A549 (cell line): ENCODE results near the gene C4orf51. TPM values are rescaled to one million over a fixed set of nuclear protein-coding genes. Genes with fewer than 3 reads are reported as not detected.
A peak's percentile ranks its signal among the peaks of the same experiment; 100 is the strongest.

Experiments
- ATAC-seq, 2 experiments: fragments of 200-7000 bp in 1 of 2; fragments of >200 bp in 1 of 2; cut with Nextera tagmentation in 1 of 2; cut with Tn5 transposase in 1 of 2; 3 replicates each; pipeline versions ENCODE4 v1.8.0 to v1.9.1; 2018 to 2020; ENCODE audit warnings: mild to moderate bottlenecking in 1 of 2, moderate library complexity in 1 of 2
- CTCF ChIA-PET: fragments of 300-600 bp; sonication (Branson Sonifier 250); formaldehyde crosslinking; extraction: SDS; loops from one replicate; lab custom pipeline; 2021; ENCODE audit warnings: antibody characterized with exemption, inconsistent platforms; lab: Yijun Ruan, JAX
- POLR2A ChIA-PET: fragments of 350-600 bp; formaldehyde crosslinking; extraction: SDS; loops from one replicate; lab custom pipeline; 2021; ENCODE audit warnings: antibody characterized with exemption, inconsistent platforms; lab: Yijun Ruan, JAX
- DNase-seq, 2 experiments: peaks; one replicate each; pipeline versions ENCODE4 v3.0.0 to v3.0.0-alpha.2; 2011 to 2016; ENCODE audit warnings: low read depth in 1 of 2, low spot score in 1 of 2
- FAIRE-seq: peaks from 2 replicates; lab custom pipeline; 2011; peaks lifted over from hg19 to GRCh38; lab: Jason Lieb, UNC
- H3K27ac ChIP-seq, 2 experiments: fragments of >200 bp; sonication (Bioruptor Twin); formaldehyde crosslinking; 3 replicates each; pipeline ENCODE4 v1.5.1; 2016 to 2017
- H3K4me1 ChIP-seq: fragments of >200 bp; sonication (Bioruptor Twin); formaldehyde crosslinking; 3 replicates; pipeline ENCODE4 v1.6.1; 2016
- H3K4me2 ChIP-seq: fragments of >200 bp; sonication (Bioruptor Twin); formaldehyde crosslinking; 3 replicates; pipeline ENCODE4 v1.6.1; 2016
- H3K4me3 ChIP-seq: fragments of >200 bp; sonication (Bioruptor Twin); formaldehyde crosslinking; 3 replicates; pipeline ENCODE4 v1.5.1; 2016
- H3K9me3 ChIP-seq: fragments of >200 bp; sonication (Bioruptor Twin); formaldehyde crosslinking; 3 replicates; pipeline ENCODE4 v1.6.1; 2016
- CHD2 ChIP-seq: fragments of 150-350 bp; IDR thresholded peaks from 2 replicates; pipeline ENCODE4 v1.6.1; 2014; ENCODE audit warnings: low read length; ENCODE audit not compliant: partially characterized antibody
- EHMT2 ChIP-seq: fragments of 200-600 bp; sonication (generic); IDR thresholded peaks from 2 replicates; pipeline ENCODE4 v1.6.1; 2016; ENCODE audit warnings: antibody characterized with exemption, low read depth, mild to moderate bottlenecking, moderate library complexity
- FOSB ChIP-seq: fragments of 250-450 bp; sonication (Bioruptor Pico); IDR thresholded peaks from 2 replicates; pipeline ENCODE4 v1.5.0; 2020; ENCODE audit warnings: mild to moderate bottlenecking, moderate library complexity
- FOSL2 ChIP-seq, 2 experiments: fragments of 450-650 bp in 1 of 2; fragments of >200 bp in 1 of 2; sonication (Bioruptor Twin) in 1 of 2; formaldehyde crosslinking; IDR thresholded peaks; 2 replicates each; pipeline versions ENCODE4 v1.5.0 to v1.6.1; 2016 to 2020; ENCODE audit warnings: mild to moderate bottlenecking in 1 of 2, moderate library complexity in 1 of 2
- HDAC2 ChIP-seq: fragments of 200-600 bp; sonication (generic); IDR thresholded peaks from 2 replicates; pipeline ENCODE4 v1.6.1; 2016
- JUNB ChIP-seq: fragments of >200 bp; sonication (Bioruptor Twin); formaldehyde crosslinking; IDR thresholded peaks from 2 replicates; pipeline ENCODE4 v1.6.1; 2016
- KDM1A ChIP-seq: fragments of 200-600 bp; sonication (generic); IDR thresholded peaks from 2 replicates; pipeline ENCODE4 v1.6.1; 2016; ENCODE audit warnings: low read depth, mild to moderate bottlenecking
- KDM5A ChIP-seq: fragments of 200-600 bp; sonication (generic); IDR thresholded peaks from 2 replicates; pipeline ENCODE4 v1.6.1; 2016; ENCODE audit warnings: antibody characterized with exemption, mild to moderate bottlenecking
- MAFK ChIP-seq: fragments of 450-650 bp; IDR thresholded peaks from 2 replicates; pipeline ENCODE4 v1.6.1; 2014; ENCODE audit not compliant: partially characterized antibody
- MYC ChIP-seq: IDR thresholded peaks from 2 replicates; pipeline ENCODE4 v1.6.1; 2012; ENCODE audit warnings: mild to moderate bottlenecking, inconsistent platforms, low read length, improper control_type of control experiment, borderline replicate concordance
- NFE2L2 ChIP-seq: fragments of 150-350 bp; conservative IDR thresholded peaks from 2 replicates; pipeline ENCODE4 v1.6.1; 2014; ENCODE audit warnings: low read length
- NPAS2 ChIP-seq: fragments of 250-450 bp; sonication (Bioruptor Pico); IDR thresholded peaks from 2 replicates; pipeline ENCODE4 v1.8.0; 2022; ENCODE audit warnings: mild to moderate bottlenecking, moderate library complexity, borderline replicate concordance
- NR3C1 ChIP-seq: fragments of >200 bp; sonication (Bioruptor Twin); formaldehyde crosslinking; IDR thresholded peaks from 3 replicates; pipeline ENCODE4 v1.6.1; 2017
- PHF8 ChIP-seq: fragments of 200-600 bp; sonication (generic); IDR thresholded peaks from 2 replicates; pipeline ENCODE4 v1.6.1; 2016; ENCODE audit warnings: low read depth, mild to moderate bottlenecking, antibody characterized with exemption, moderate library complexity, borderline replicate concordance
- POLR2A ChIP-seq: IDR thresholded peaks from 2 replicates; pipeline ENCODE4 v1.6.1; 2012; ENCODE audit warnings: mild to moderate bottlenecking, low read length
- RAD21 ChIP-seq, 2 experiments: fragments of >200 bp in 1 of 2; sonication (Bioruptor Twin) in 1 of 2; formaldehyde crosslinking in 1 of 2; IDR thresholded peaks in 1 of 2; conservative IDR thresholded peaks in 1 of 2; 2 replicates in 1 of 2; 3 replicates in 1 of 2; pipeline ENCODE4 v1.6.1; 2012 to 2018; ENCODE audit warnings: inconsistent platforms in 1 of 2
- RFX5 ChIP-seq: fragments of 450-650 bp; IDR thresholded peaks from 2 replicates; pipeline ENCODE4 v1.7.1; 2014; ENCODE audit warnings: antibody characterized with exemption, mild to moderate bottlenecking, moderate library complexity
- SMC3 ChIP-seq: fragments of >200 bp; sonication (Bioruptor Twin); formaldehyde crosslinking; IDR thresholded peaks from 3 replicates; pipeline ENCODE4 v1.6.1; 2018; ENCODE audit warnings: inconsistent platforms
- ZFP36 ChIP-seq: fragments of 450-650 bp; IDR thresholded peaks from 2 replicates; pipeline ENCODE4 v1.6.1; 2014; ENCODE audit warnings: borderline replicate concordance; ENCODE audit not compliant: partially characterized antibody
- WGBS: methylation state at CpG from one replicate; pipeline ENCODE4 v1.1.6; 2017; ENCODE audit errors: missing lambda C conversion rate; 5-methylcytosine and 5-hydroxymethylcytosine counted together
- polyA plus RNA-seq, 4 experiments: library from polyadenylated mRNA; depleted of rRNA in 3 of 4; stranded (reverse); fragments of >200 nt; fragmentation: RNase III in 1 of 4; extraction: RNeasy Plus Mini Kit Qiagen cat#74134 plus additional on column Dnase treatment in 1 of 4; gene quantifications; 2 replicates in 3 of 4; 3 replicates in 1 of 4; pipeline ENCODE4 v1.2.3, GENCODE V29; 2011 to 2017
- TF ChIP-seq, protein P1 (sequence below): fragments of 250-450 bp; sonication (Bioruptor Pico); IDR thresholded peaks from 2 replicates; pipeline ENCODE4 v1.5.0; 2021; ENCODE audit warnings: mild to moderate bottlenecking, moderate library complexity, borderline replicate concordance
- TF ChIP-seq, protein P2 (sequence below): IDR thresholded peaks from 2 replicates; pipeline ENCODE4 v1.6.1; 2012
- TF ChIP-seq, protein P3 (sequence below): fragments of 150-350 bp; IDR thresholded peaks from 2 replicates; pipeline ENCODE4 v1.6.1; 2014; ENCODE audit warnings: low read depth, mild to moderate bottlenecking, low read length
- TF ChIP-seq, protein P4 (sequence below): fragments of >200 bp; sonication (Bioruptor Twin); formaldehyde crosslinking; IDR thresholded peaks from 3 replicates; pipeline ENCODE4 v1.5.1; 2016
- TF ChIP-seq, protein P5 (sequence below): IDR thresholded peaks from 2 replicates; pipeline ENCODE4 v1.6.1; 2012; ENCODE audit warnings: low read depth, borderline replicate concordance
- TF ChIP-seq, protein P6 (sequence below): fragments of >200 bp; sonication (Bioruptor Twin); formaldehyde crosslinking; IDR thresholded peaks from 3 replicates; pipeline ENCODE4 v1.6.1; 2016

C4orf51 gene
- polyA plus RNA-seq, 2 of the 4 experiments (the other 2 are of a cell fraction): not detected

DNA sequence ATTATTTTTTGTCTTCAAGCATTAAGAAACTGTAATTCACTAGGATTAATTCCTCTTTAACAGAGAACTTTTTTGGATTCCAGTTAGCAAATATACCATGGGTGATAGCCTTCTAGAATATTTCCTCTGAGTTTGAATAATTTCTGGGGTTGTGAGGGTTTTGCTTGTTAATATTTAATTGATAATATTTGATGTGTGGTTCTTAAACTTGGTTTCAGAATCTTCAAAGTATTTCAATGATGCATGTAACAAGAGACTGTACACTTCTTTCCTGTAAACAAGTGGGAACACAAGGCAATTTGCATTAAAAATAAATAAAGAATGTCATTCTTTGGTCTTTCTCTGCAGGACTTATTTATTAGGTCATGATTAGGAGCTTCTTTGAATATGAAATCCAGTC is 9.5 kb upstream of the C4orf51 start (continued):
- TF ChIP-seq, protein P1, sequence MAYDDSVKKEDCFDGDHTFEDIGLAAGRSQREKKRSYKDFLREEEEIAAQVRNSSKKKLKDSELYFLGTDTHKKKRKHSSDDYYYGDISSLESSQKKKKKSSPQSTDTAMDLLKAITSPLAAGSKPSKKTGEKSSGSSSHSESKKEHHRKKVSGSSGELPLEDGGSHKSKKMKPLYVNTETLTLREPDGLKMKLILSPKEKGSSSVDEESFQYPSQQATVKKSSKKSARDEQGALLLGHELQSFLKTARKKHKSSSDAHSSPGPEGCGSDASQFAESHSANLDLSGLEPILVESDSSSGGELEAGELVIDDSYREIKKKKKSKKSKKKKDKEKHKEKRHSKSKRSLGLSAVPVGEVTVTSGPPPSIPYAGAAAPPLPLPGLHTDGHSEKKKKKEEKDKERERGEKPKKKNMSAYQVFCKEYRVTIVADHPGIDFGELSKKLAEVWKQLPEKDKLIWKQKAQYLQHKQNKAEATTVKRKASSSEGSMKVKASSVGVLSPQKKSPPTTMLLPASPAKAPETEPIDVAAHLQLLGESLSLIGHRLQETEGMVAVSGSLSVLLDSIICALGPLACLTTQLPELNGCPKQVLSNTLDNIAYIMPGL: no peak
- TF ChIP-seq MAFK: no peak
- TF ChIP-seq, protein P2, sequence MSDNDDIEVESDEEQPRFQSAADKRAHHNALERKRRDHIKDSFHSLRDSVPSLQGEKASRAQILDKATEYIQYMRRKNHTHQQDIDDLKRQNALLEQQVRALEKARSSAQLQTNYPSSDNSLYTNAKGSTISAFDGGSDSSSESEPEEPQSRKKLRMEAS: no peak

DNA sequence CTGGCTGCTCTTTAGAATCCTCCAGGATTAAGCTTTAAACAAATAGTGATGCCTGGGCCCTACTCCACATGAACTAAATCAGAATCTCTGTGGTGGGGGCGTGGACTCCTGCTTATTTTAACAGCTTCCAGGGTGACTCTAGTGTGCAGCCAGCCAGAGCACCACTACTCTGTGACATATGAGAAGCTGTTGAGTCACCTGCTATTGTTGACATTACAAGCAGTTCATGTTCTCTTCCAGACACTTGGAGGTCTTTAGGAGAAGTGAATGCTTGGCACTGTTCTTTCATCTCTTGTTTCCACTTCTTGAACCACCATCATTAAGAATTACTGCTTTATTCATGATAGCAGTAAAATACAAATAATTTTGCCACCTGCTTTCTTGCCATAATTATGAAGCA is 426 bp upstream of the C4orf51 start:
- ATAC-seq: peak; percentile 91 to 95
- FAIRE-seq: no peak
- 14% methylated on average over 1 of the region's 1 CpG for WGBS
- no peaks in the 10 kb centered on the region for H3K9me3 ChIP-seq
- CTCF ChIA-PET: no interaction called here
- H3K4me2 ChIP-seq: peak overlapping the region; percentile 58
- peak overlapping the region in 1 of 2 experiments; percentile 56; a peak in 1 of 6 replicates for H3K27ac ChIP-seq
- DNase-seq: peak; percentile 42 to 65
- H3K4me1 ChIP-seq: peaks cover 23% of the 10 kb centered on the region; the same call in 2 of the 3 replicates
- H3K4me3 ChIP-seq: no peak overlapping the region
- 0 out of 2 replicates have a peak, but pooled peaks have one; percentile 10 for TF ChIP-seq FOSL2 (IDR thresholded peaks at IDR 0.05)
- TF ChIP-seq FOSL2 (CRISPR knock-in tag; IDR thresholded peaks at IDR 0.05): peak; percentile 52
- TF ChIP-seq NFE2L2: no peak
- POLR2A ChIA-PET: interaction anchor here (1.2 kb wide), 1 partner anchor 53 kb away, joined by 3 read pairs; no protein-coding TSS in a partner anchor

DNA sequence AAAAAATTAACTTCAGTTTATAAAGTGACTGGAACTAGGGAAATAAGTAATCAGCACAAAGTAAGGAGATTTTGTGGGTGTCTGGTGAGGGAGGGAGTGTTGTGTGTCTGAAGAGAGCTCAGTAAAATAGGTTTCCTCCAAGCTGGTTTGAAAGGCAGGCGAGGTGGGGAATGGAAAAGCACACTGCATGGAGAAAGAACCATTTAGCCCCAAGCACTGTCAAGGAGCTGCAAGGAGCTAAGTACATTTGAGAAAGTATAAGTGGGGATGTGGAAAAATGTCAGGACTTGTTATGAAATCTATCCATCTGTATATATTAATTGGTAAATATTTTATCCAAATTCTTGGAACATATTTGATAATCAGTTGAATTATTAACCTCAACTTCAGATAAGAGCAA is 956 bp downstream of the C4orf51 start:
- peak overlapping the region in 1 of 2 experiments; percentile 56; a peak in 1 of 6 replicates for H3K27ac ChIP-seq
- H3K4me1 ChIP-seq: peaks cover 23% of the 10 kb centered on the region; the same call in 2 of the 3 replicates
- POLR2A ChIA-PET: no interaction called here
- ATAC-seq (no peak), DNase-seq (no peak)
- 94% methylated on average over 1 of the region's 1 CpG for WGBS
- no peak overlapping the region for H3K4me3 ChIP-seq
- TF ChIP-seq, protein P2: no peak
- TF ChIP-seq JUNB (no peak), ZFP36 (no peak), POLR2A (no peak), MYC (no peak), RFX5 (no peak), EHMT2 (no peak), PHF8 (no peak), NR3C1 (no peak)
- TF ChIP-seq, all 56 proteins: peak for 0
- Histone ChIP-seq H3K9me3 (no peaks in the 10 kb centered on the region), H3K4me2 (peak overlapping the region; percentile 58; the same call in 1 of the 3 replicates)
- CTCF ChIA-PET: interaction anchor here (1.1 kb wide), 1 partner anchor 43 kb away, joined by 3 read pairs; no protein-coding TSS in a partner anchor
- no peak for FAIRE-seq

DNA sequence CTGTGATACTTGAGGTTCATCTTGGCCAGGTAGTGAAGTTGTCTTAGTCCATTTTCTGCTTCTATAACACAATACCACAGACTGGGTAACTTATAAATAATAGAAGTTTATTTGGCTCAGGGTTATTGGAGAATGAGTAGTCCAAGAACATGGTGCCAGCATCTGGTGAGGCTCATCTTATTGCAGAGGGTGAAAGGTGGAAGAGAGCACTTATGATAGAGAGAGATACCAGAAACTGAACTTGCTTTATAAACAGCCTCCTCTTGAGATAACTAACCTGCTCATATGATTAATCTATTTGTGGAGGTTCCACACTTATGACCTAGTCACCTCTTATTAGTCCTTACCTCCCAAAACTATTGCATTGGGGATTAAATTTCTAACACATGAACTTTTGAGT is 1.6 kb downstream of the C4orf51 start:
- FAIRE-seq (no peak), DNase-seq (no peak), ATAC-seq (no peak)
- Histone ChIP-seq H3K4me2 (no peak overlapping the region), H3K4me1 (peaks cover 23% of the 10 kb centered on the region; the same call in 2 of the 3 replicates), H3K9me3 (no peaks in the 10 kb centered on the region), H3K27ac (peak overlapping the region in 1 of 2 experiments; percentile 47; a peak in 1 of 6 replicates), H3K4me3 (no peak overlapping the region)
- CTCF ChIA-PET: interaction anchor here (1.1 kb wide), 1 partner anchor 42 kb away, joined by 3 read pairs; no protein-coding TSS in a partner anchor
- POLR2A ChIA-PET: no interaction called here
- TF ChIP-seq, protein P3, sequence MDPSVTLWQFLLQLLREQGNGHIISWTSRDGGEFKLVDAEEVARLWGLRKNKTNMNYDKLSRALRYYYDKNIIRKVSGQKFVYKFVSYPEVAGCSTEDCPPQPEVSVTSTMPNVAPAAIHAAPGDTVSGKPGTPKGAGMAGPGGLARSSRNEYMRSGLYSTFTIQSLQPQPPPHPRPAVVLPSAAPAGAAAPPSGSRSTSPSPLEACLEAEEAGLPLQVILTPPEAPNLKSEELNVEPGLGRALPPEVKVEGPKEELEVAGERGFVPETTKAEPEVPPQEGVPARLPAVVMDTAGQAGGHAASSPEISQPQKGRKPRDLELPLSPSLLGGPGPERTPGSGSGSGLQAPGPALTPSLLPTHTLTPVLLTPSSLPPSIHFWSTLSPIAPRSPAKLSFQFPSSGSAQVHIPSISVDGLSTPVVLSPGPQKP: no peak
- TF ChIP-seq RAD21 (conservative IDR thresholded peaks at IDR 0.05 in 1 of 2, IDR thresholded peaks at IDR 0.05 in 1 of 2) (no peak), NPAS2 (CRISPR knock-in tag) (no peak), JUNB (no peak), KDM1A (no peak), KDM5A (no peak), HDAC2 (no peak), SMC3 (no peak), FOSB (no peak), CHD2 (no peak)
- TF ChIP-seq, protein P4, sequence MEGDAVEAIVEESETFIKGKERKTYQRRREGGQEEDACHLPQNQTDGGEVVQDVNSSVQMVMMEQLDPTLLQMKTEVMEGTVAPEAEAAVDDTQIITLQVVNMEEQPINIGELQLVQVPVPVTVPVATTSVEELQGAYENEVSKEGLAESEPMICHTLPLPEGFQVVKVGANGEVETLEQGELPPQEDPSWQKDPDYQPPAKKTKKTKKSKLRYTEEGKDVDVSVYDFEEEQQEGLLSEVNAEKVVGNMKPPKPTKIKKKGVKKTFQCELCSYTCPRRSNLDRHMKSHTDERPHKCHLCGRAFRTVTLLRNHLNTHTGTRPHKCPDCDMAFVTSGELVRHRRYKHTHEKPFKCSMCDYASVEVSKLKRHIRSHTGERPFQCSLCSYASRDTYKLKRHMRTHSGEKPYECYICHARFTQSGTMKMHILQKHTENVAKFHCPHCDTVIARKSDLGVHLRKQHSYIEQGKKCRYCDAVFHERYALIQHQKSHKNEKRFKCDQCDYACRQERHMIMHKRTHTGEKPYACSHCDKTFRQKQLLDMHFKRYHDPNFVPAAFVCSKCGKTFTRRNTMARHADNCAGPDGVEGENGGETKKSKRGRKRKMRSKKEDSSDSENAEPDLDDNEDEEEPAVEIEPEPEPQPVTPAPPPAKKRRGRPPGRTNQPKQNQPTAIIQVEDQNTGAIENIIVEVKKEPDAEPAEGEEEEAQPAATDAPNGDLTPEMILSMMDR: no peak
- TF ChIP-seq, protein P5, sequence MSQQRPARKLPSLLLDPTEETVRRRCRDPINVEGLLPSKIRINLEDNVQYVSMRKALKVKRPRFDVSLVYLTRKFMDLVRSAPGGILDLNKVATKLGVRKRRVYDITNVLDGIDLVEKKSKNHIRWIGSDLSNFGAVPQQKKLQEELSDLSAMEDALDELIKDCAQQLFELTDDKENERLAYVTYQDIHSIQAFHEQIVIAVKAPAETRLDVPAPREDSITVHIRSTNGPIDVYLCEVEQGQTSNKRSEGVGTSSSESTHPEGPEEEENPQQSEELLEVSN: no peak
- TF ChIP-seq, protein P6, sequence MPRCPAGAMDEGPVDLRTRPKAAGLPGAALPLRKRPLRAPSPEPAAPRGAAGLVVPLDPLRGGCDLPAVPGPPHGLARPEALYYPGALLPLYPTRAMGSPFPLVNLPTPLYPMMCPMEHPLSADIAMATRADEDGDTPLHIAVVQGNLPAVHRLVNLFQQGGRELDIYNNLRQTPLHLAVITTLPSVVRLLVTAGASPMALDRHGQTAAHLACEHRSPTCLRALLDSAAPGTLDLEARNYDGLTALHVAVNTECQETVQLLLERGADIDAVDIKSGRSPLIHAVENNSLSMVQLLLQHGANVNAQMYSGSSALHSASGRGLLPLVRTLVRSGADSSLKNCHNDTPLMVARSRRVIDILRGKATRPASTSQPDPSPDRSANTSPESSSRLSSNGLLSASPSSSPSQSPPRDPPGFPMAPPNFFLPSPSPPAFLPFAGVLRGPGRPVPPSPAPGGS: no peak
